ENCODE data around the gene TMEM238L.

Gene TMEM238L

DNA sequence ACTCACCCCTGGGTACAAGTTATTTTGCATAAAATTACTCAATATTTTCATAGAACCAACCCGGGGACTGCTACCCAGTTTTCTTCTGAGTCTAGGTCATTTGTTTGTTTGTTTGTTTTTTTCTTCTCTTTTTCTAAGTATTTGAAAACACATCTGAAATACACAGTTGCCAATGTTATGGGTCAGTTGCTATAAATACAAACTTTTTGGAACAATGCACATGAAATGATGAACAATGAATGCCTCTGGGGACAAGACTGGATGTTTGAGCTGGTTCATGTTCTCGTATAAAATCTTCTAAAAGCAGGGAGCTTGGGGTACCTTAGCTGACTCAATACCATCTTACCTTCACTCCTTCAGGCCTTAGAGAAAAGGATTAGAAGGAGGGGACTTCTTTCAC, 30.5 kb downstream of the TMEM238L start:
- Histone ChIP-seq H3K36me3 (ENCODE audit: control insufficient read depth, insufficient read depth, low read length, severe bottlenecking) (no peaks in the 10 kb centered on the region), H3K27me3 (replicated peaks; ENCODE audit: control insufficient read depth, insufficient read depth, low read length) (no peaks in the 10 kb centered on the region), H3K4me3 (ENCODE audit: low read length) (no peak overlapping the region), H3K9ac (ENCODE audit: low read length) (no peak overlapping the region), H3K9me3 (ENCODE audit: control insufficient read depth, low read length) (peaks cover 9% of the 10 kb centered on the region), H3K4me1 (ENCODE audit: control insufficient read depth, insufficient read depth, low read length) (peaks cover 6% of the 10 kb centered on the region)
- no peak for DNase-seq (ENCODE audit: low read depth)

DNA sequence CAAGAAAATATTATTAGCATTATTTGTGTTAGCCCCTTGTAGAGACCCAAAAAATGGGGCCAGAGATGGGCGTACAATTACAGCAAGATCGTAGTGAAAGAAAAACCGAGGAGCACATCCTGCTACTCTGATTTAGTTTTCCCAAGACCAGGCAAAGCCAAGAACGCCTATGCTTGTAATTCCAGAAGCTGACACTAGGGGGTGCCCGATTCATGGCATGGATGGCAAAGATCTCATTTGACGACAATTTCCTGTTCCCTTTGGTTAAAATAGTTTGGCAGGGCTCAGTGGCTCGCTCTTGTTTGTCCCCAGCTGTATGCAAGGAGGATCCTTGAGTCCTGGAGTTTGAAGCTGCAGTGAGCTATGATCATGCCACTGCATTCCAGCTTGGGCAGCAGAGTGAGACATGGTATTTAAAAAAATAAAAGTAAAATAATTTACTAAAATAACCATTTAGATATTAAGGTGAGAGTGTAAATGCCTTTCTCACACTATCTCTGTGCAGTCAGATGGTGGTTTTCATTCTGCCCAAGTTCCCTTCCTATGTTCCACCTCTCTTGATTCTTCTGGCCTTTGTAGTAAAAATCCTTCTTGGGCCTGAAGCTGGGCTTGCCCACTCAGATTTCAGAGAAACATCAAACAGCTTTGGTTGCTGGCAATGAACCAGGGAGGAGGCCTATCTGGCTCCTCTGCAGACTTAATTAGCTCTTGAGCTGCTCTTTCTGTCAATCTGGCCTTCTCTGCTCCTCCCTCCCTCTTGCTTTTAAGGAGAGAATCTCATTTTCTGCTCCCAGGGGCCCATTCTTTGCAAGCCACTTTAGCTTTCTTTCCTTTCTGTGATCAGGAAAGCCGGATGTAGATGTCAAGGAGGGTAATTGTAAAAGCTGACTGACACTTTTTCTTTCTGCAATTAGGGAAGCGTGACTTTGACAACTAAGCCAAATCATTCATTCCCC, 31.2 kb downstream of the TMEM238L start:
- no peak for DNase-seq (ENCODE audit: low read depth)

DNA sequence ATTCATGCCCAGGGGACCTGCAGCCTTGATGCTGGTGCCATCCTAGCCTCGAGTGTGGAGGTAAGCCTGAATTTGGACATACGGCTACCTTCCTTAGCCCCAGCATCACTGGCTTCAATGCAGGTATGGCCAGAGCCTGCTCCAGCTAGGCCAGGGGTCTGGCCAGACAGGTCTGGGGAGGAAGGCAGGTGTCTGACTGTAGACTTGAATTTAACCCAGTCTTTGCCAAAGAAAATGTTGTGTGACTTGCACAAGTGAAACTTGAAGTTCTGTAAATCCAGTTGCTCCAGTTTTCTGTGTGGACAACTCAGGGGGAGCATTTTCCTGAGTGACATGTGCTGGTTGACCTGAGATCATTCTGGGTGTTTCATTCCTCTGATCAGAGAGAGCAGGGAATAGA, 32.8 kb downstream of the TMEM238L start:
- peaks cover 9% of the 10 kb centered on the region for H3K9me3 ChIP-seq (ENCODE audit: control insufficient read depth, low read length)
- H3K4me3 ChIP-seq (ENCODE audit: low read length), result no peak overlapping the region
- H3K4me1 ChIP-seq (ENCODE audit: control insufficient read depth, insufficient read depth, low read length), result peaks cover 6% of the 10 kb centered on the region

More for the DNA sequence above, 31.2 kb downstream of the TMEM238L start:
- Histone ChIP-seq H3K36me3 (ENCODE audit: control insufficient read depth, insufficient read depth, low read length, severe bottlenecking) (no peaks in the 10 kb centered on the region), H3K9ac (ENCODE audit: low read length) (no peak overlapping the region), H3K4me3 (ENCODE audit: low read length) (no peak overlapping the region), H3K27me3 (replicated peaks; ENCODE audit: control insufficient read depth, insufficient read depth, low read length) (no peaks in the 10 kb centered on the region), H3K9me3 (ENCODE audit: control insufficient read depth, low read length) (peaks cover 9% of the 10 kb centered on the region), H3K4me1 (ENCODE audit: control insufficient read depth, insufficient read depth, low read length) (peaks cover 6% of the 10 kb centered on the region)

DNA sequence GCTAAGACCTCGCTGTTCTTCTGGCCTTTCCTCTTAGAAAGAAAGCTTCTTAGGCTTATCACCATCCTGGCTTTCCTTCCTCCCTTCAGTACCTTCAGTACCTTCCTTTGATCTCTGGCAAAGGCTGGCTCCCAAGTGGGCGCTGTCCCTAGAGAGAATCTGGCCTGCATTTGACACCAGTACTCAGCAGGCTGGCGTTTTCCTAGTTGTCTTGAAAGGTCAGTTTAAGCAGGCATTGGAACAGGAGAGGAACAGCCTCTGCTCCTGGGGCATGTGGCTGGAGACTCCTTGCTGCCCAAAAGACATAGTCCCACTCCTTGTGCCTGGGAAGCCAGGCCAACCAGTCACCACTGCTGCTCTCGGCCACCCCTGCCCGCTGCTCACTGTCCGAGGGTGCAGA, 34.1 kb downstream of the TMEM238L start:
- H3K9me3 ChIP-seq (ENCODE audit: control insufficient read depth, low read length), result peaks cover 5% of the 10 kb centered on the region
- no peaks in the 10 kb centered on the region for H3K27me3 ChIP-seq (replicated peaks; ENCODE audit: control insufficient read depth, insufficient read depth, low read length)
- no peak for DNase-seq (ENCODE audit: low read depth)
- peaks cover 6% of the 10 kb centered on the region for H3K4me1 ChIP-seq (ENCODE audit: control insufficient read depth, insufficient read depth, low read length)
- H3K9ac ChIP-seq (ENCODE audit: low read length), result no peak overlapping the region
- no peaks in the 10 kb centered on the region for H3K36me3 ChIP-seq (ENCODE audit: control insufficient read depth, insufficient read depth, low read length, severe bottlenecking)
- H3K4me3 ChIP-seq (ENCODE audit: low read length), result no peak overlapping the region

More for the DNA sequence above, 32.8 kb downstream of the TMEM238L start:
- DNase-seq (ENCODE audit: low read depth), result no peak
- no peak overlapping the region for H3K9ac ChIP-seq (ENCODE audit: low read length)
- no peaks in the 10 kb centered on the region for H3K36me3 ChIP-seq (ENCODE audit: control insufficient read depth, insufficient read depth, low read length, severe bottlenecking)
- no peaks in the 10 kb centered on the region for H3K27me3 ChIP-seq (replicated peaks; ENCODE audit: control insufficient read depth, insufficient read depth, low read length)

DNA sequence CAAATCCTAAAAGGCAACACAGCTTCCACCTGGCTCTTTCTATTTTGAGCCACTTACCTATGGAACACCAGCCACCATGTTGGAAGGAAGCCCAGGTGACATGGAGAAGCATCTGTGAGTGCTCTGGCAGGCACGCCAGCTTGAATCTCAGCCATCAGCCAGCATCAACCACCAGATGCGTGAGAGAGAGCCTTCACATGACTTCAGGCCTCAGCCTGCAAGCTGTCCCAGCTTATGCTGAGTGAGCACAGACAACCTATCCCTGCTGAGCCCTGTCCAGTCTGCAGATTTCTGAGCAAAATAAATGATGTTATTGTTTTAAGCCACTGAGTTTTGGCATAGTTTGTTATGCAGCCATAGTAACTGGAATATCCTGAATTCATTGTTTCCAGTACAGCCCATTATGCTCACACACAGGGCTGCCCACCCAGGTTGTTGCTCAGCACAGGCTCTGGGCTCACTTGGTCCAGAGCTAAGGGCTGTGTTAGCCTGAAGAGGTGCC, 35.1 kb downstream of the TMEM238L start:
- H3K27me3 ChIP-seq (replicated peaks; ENCODE audit: control insufficient read depth, insufficient read depth, low read length), result no peaks in the 10 kb centered on the region
- no peak overlapping the region for H3K4me3 ChIP-seq (ENCODE audit: low read length)
- H3K4me1 ChIP-seq (ENCODE audit: control insufficient read depth, insufficient read depth, low read length), result peaks cover 9% of the 10 kb centered on the region
- no peak overlapping the region for H3K9ac ChIP-seq (ENCODE audit: low read length)
- peaks cover 5% of the 10 kb centered on the region for H3K9me3 ChIP-seq (ENCODE audit: control insufficient read depth, low read length)
- no peak for DNase-seq (ENCODE audit: low read depth)
- H3K36me3 ChIP-seq (ENCODE audit: control insufficient read depth, insufficient read depth, low read length, severe bottlenecking), result no peaks in the 10 kb centered on the region

DNA sequence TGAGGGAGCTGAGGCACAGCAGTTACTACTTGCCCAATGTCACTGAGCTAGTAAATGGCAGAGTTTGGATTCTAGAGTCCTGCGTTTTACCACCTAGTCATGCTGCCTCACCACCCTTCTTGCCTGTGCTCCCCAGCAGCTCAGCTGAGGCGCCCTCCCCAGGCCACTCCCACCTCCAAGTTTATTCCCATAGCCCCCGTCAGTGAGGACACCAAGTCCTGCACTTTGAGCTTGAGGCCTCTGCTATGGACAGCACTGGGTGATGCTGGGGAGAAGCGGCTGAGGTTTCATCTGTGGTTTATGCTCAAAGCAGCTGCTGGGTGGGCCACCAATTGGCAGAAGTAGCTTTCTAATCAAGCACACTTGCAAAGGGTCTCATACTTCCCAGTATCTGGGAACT, 36.7 kb downstream of the TMEM238L start:
- Histone ChIP-seq H3K9ac (ENCODE audit: low read length) (no peak overlapping the region), H3K4me3 (ENCODE audit: low read length) (no peak overlapping the region), H3K9me3 (ENCODE audit: control insufficient read depth, low read length) (peaks cover 2% of the 10 kb centered on the region), H3K27me3 (replicated peaks; ENCODE audit: control insufficient read depth, insufficient read depth, low read length) (no peaks in the 10 kb centered on the region), H3K36me3 (ENCODE audit: control insufficient read depth, insufficient read depth, low read length, severe bottlenecking) (no peaks in the 10 kb centered on the region), H3K4me1 (ENCODE audit: control insufficient read depth, insufficient read depth, low read length) (peaks cover 3% of the 10 kb centered on the region)
- no peak for DNase-seq (ENCODE audit: low read depth)

DNA sequence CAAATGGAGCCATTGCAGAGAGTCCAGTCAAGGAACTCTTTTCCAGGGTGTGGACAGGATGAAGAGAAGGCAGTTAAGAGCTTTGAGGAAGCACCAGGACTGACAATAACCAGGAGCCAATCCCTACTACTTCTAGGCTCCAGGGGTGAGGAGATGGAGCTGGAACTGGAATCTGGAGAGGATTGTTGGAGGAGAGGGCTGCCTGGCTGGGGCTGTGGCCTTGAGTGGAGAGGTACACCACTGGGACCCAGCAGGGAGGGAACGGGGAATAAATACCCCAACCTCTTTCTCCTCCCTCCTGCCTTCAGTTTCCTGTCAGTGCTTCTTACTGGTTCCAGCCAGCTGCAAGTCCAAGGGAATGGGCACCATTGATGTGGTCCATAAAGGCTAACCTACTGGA, 41.9 kb downstream of the TMEM238L start:
- no peaks in the 10 kb centered on the region for H3K36me3 ChIP-seq (ENCODE audit: control insufficient read depth, insufficient read depth, low read length, severe bottlenecking)
- no peak overlapping the region for H3K9ac ChIP-seq (ENCODE audit: low read length)
- H3K4me3 ChIP-seq (ENCODE audit: low read length), result no peak overlapping the region
- H3K9me3 ChIP-seq (ENCODE audit: control insufficient read depth, low read length), result no peaks in the 10 kb centered on the region
- peaks cover 11% of the 10 kb centered on the region for H3K4me1 ChIP-seq (ENCODE audit: control insufficient read depth, insufficient read depth, low read length)
- no peak for DNase-seq (ENCODE audit: low read depth)
- H3K27me3 ChIP-seq (replicated peaks; ENCODE audit: control insufficient read depth, insufficient read depth, low read length), result no peaks in the 10 kb centered on the region

DNA sequence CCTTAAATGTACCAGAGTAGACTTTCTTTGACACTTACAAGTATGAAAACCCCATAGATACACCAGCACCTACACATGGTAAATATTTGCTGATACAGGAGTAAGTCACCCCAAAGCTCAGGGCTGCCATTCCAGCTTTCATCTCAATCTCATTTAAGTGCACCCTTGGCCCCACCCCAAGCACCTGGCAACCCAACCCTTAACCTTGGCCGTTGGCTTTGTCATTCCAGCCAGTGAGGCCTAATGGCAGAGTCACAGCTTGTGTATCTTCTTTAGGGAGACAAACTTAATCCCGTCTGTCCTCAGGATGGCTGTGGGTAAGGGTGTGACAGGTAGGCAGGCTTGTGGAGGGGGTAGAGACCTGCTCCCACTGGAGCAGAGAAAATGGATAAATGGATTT, 42.6 kb downstream of the TMEM238L start:
- Histone ChIP-seq H3K9me3 (ENCODE audit: control insufficient read depth, low read length) (no peaks in the 10 kb centered on the region), H3K4me3 (ENCODE audit: low read length) (no peak overlapping the region), H3K27me3 (replicated peaks; ENCODE audit: control insufficient read depth, insufficient read depth, low read length) (no peaks in the 10 kb centered on the region), H3K9ac (ENCODE audit: low read length) (no peak overlapping the region), H3K4me1 (ENCODE audit: control insufficient read depth, insufficient read depth, low read length) (peaks cover 11% of the 10 kb centered on the region), H3K36me3 (ENCODE audit: control insufficient read depth, insufficient read depth, low read length, severe bottlenecking) (no peaks in the 10 kb centered on the region)
- DNase-seq (ENCODE audit: low read depth), result no peak

DNA sequence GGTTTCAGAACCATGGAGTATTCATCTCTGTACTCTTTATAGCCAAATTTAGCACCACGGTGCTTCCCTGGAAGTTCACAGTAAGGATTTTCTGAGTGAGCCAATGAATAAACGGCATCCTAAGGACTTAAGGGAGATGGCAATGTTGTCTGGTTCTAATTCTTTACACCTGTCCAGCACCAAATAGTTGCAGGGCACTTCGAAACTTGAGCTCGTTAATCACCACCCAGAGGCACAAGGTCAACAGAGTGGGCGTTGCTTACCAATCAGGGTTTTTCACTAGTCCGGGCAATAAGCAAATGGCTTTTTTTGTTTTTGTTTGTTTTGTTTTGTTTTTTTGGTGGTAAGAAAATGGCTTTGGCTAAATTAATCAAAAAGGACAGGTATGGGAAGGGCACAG, 45.8 kb downstream of the TMEM238L start:
- no peak for DNase-seq (ENCODE audit: low read depth)
- no peak overlapping the region for H3K4me3 ChIP-seq (ENCODE audit: low read length)
- H3K9ac ChIP-seq (ENCODE audit: low read length), result no peak overlapping the region
- H3K36me3 ChIP-seq (ENCODE audit: control insufficient read depth, insufficient read depth, low read length, severe bottlenecking), result no peaks in the 10 kb centered on the region
- peaks cover 13% of the 10 kb centered on the region for H3K27me3 ChIP-seq (replicated peaks; ENCODE audit: control insufficient read depth, insufficient read depth, low read length)
- peaks cover 8% of the 10 kb centered on the region for H3K4me1 ChIP-seq (ENCODE audit: control insufficient read depth, insufficient read depth, low read length)
- H3K9me3 ChIP-seq (ENCODE audit: control insufficient read depth, low read length), result no peaks in the 10 kb centered on the region

DNA sequence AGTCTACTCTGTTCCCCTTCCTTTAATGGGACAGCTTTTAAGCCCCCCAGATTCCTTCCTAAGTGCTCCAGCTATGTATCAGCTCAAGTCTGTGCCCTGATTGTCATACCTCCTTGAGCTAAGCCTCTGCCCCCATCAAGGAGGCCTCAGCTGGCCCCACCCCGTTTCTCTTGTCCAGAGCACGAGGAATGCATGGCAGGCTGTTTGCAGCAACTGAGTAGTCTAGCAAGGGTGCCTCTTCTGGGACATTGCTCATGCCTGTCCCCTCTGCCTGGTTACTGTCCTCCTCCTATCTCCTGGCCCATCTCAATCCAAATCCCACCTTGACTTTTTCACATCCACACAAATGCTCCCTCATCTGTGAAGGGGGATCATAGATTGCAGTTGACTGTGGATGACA, 46.3 kb downstream of the TMEM238L start:
- Histone ChIP-seq H3K9ac (ENCODE audit: low read length) (no peak overlapping the region), H3K27me3 (replicated peaks; ENCODE audit: control insufficient read depth, insufficient read depth, low read length) (peaks cover 13% of the 10 kb centered on the region), H3K9me3 (ENCODE audit: control insufficient read depth, low read length) (no peaks in the 10 kb centered on the region), H3K36me3 (ENCODE audit: control insufficient read depth, insufficient read depth, low read length, severe bottlenecking) (no peaks in the 10 kb centered on the region), H3K4me3 (ENCODE audit: low read length) (no peak overlapping the region), H3K4me1 (ENCODE audit: control insufficient read depth, insufficient read depth, low read length) (peaks cover 8% of the 10 kb centered on the region)
- DNase-seq (ENCODE audit: low read depth), result no peak

DNA sequence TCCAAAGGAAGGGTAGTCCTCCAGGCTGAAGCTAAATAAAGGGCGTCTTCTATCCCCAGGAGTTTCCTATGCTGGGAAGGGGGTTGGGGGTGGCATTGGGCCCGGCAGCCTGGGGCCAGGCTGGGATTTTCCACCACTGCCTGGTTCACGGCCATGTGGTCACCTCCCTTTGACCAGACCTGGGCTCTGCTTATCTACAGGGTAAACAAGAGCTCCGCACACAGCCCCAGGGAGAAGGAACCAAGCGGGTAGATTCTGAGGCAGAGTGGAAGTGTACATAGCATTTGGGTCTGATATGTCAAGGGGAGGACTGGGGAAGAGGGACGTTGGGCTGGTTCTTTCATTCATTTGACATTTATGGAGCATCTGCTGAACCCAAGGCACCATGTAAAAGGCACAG, 46.8 kb downstream of the TMEM238L start:
- Histone ChIP-seq H3K27me3 (replicated peaks; ENCODE audit: control insufficient read depth, insufficient read depth, low read length) (peaks cover 13% of the 10 kb centered on the region), H3K4me3 (ENCODE audit: low read length) (no peak overlapping the region), H3K9ac (ENCODE audit: low read length) (no peak overlapping the region), H3K36me3 (ENCODE audit: control insufficient read depth, insufficient read depth, low read length, severe bottlenecking) (no peaks in the 10 kb centered on the region), H3K9me3 (ENCODE audit: control insufficient read depth, low read length) (no peaks in the 10 kb centered on the region), H3K4me1 (ENCODE audit: control insufficient read depth, insufficient read depth, low read length) (peaks cover 8% of the 10 kb centered on the region)
- DNase-seq (ENCODE audit: low read depth), result no peak

Data from adipocyte (in vitro differentiated cells).